HG03575 (cell line): ENCODE measurements around the gene CUL5.
A peak's percentile ranks its signal among the peaks of the same experiment; 100 is the strongest.

ENCODE experiments used
- ATAC-seq: cut with Tn5 transposase; IDR thresholded peaks from one replicate; pipeline ENCODE4 v1.9.1; 2021; ENCODE audit not compliant: unreplicated experiment, insufficient number of reproducible peaks, low FRiP score; ENCODE audit errors: extremely low read depth

Gene CUL5

GRCh38 chr11:108008656-108009496 is at the start of gene CUL5:
Gene CUL5, plus strand, starts transcription at chr11:108008898. Its CDS starts 451 bp downstream, at chr11:108009349.
- peak; percentile 53 for ATAC-seq

- no peak for ATAC-seq
Measured at GRCh38 chr11:107961480-107961879, 47.2 kb upstream of the CUL5 start.

- ATAC-seq = no peak
Measured at GRCh38 chr11:107962181-107962580, 46.5 kb upstream of the CUL5 start.

- ATAC-seq = no peak
Measured at GRCh38 chr11:107963091-107963490, 45.6 kb upstream of the CUL5 start.

GRCh38 chr11:107969219-107969618 is 39.5 kb upstream of the CUL5 start:
- no peak for ATAC-seq

GRCh38 chr11:107970049-107970448 is 38.6 kb upstream of the CUL5 start:
- no peak for ATAC-seq

- ATAC-seq = no peak
Measured at GRCh38 chr11:107973641-107974040, 35.1 kb upstream of the CUL5 start.

- ATAC-seq = no peak
Measured at GRCh38 chr11:107988397-107989158, 20.1 kb upstream of the CUL5 start.

GRCh38 chr11:107991868-107992414 is 16.8 kb upstream of the CUL5 start:
- no peak for ATAC-seq

- ATAC-seq = no peak
Measured at GRCh38 chr11:107996006-107996776, 12.5 kb upstream of the CUL5 start.

- no peak for ATAC-seq
Measured at GRCh38 chr11:107998761-107999160, 9.9 kb upstream of the CUL5 start.

- no peak for ATAC-seq
Measured at GRCh38 chr11:107999759-108000455, 8.8 kb upstream of the CUL5 start.

GRCh38 chr11:108002476-108002875 is 6.2 kb upstream of the CUL5 start:
- no peak for ATAC-seq

- ATAC-seq = no peak
Measured at GRCh38 chr11:108003623-108004022, 5.1 kb upstream of the CUL5 start.

- ATAC-seq = no peak
Measured at GRCh38 chr11:108007819-108008218, 879 bp upstream of the CUL5 start.

GRCh38 chr11:108009497-108010370 is 1.0 kb downstream of the CUL5 start:
- no peak for ATAC-seq

GRCh38 chr11:108012139-108012725 is 3.5 kb downstream of the CUL5 start:
- no peak for ATAC-seq
